ENCODE data around the gene CPEB3. TPM values are rescaled to one million over a fixed set of nuclear protein-coding genes. Genes with fewer than 3 reads are reported as not detected.

The CPEB3 gene
- polyA plus RNA-seq, 1 donor from 2014 or later = 2.5 TPM

DNA sequence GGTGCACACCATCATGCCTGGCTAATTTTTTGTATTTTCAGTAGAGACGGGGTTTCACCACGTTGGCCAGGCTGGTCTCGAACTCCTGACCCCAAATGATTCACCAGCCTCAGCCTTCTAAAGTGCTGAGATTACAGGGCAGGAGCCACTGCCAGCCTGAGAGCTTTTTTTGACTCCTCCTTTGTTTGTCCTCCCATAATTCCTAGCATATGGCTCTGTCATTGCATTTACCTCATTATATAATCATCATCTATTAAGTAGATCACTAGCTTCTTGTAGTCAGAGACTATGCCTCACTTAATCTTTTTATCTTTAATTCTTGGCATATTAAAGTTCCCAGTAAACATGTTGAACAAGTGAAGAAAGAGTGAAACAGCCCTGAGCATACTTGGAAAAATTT is 82.1 kb downstream of the CPEB3 start:
- Mint-ChIP-seq H3K4me1 (peaks cover 9 to 12% (median 12%) of the 10 kb centered on the region in 3 donors), H3K9me3 (no peaks in the 10 kb centered on the region), H3K4me3 (no peak overlapping the region), H3K27me3 (no peaks in the 10 kb centered on the region), H3K27ac (no peak overlapping the region), H3K36me3 (peaks cover 5% of the 10 kb centered on the region)

DNA sequence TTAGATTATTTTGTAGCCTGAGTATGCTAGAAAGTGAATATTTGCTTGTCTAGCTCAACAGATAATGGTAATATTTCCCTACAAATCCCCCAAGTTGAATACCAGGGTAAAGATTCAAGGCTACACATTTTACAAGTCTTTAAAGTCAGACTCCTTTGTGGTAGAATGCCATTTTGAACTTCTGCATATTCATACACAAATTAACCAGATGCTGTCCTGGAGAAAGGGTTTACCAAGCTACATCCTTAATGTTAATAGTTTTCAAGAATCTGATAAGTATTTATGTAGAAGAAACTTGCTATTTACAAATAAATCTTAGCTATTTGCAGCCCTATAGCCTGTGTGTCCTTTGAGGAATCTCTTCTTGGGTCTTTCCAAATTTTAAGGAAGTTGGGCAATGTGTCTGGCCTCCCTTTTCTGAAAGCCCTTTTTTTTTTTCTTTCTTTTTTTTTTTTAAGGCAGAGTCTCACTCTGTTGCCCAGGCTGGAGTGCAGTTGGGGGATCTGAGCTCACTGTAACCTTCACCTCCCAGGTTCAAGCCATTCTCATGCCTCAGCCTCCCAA is 82.6 kb downstream of the CPEB3 start:
- Mint-ChIP-seq H3K27ac (no peak overlapping the region), H3K36me3 (peaks cover 5% of the 10 kb centered on the region), H3K4me1 (peaks cover 9 to 12% (median 11%) of the 10 kb centered on the region in 3 donors), H3K9me3 (no peaks in the 10 kb centered on the region), H3K27me3 (no peaks in the 10 kb centered on the region), H3K4me3 (no peak overlapping the region)

DNA sequence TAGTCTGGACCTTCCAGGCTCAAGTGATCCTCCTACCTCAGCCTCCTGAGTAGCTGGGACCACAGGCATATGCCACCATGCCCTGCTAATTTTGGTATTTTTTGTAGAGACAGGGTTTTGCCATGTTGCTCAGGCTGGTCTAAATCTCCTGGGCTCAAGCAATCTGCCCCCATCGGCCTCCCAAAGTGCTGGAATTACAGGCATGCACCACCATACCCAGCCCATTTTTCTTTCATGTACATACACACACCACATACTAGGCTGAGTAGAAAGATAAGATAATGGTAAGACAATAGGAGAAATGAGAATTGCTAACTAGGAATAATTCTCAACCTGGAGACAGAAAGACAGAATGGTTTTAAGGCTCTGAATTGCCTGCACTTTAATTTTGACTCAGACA is 83.8 kb downstream of the CPEB3 start:
- no peaks in the 10 kb centered on the region for H3K27me3 Mint-ChIP-seq
- H3K9me3 Mint-ChIP-seq = no peaks in the 10 kb centered on the region
- H3K4me1 Mint-ChIP-seq = peaks cover 5 to 11% (median 9%) of the 10 kb centered on the region in 3 donors
- no peak overlapping the region for H3K4me3 Mint-ChIP-seq
- no peak overlapping the region for H3K27ac Mint-ChIP-seq
- peaks cover 5% of the 10 kb centered on the region for H3K36me3 Mint-ChIP-seq

DNA sequence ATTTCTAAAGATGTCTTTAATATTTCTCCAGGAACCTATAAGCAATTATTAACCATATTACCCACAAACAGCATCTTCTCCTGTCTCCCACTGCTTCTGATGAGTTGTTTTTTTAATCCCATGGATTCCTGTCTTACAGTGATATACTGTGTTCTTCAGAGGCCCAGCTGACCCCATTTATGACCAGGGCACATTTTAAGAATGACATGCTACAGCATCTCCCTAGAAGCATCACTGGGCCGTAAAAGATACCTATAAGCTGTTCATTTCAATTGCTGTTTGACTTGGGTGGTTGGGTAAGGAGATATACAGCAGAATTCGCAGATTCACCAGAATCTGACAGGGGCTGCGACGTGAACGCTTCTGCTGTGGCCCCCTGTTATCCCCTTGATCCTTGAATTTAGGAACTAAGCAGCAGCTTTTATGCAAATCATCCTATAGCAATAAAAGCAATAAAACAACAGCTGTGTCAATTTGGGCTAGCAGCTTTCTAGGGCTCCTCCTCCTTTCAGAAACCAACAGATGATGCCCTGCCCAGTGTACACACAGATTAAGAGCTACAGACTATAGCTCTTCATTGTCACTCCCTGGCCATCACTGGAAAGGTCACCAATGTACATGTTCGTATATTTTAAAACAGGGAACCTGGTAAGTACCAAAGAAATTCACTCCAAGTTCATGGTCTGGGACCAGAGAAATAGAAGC is 86.8 kb downstream of the CPEB3 start:
- Mint-ChIP-seq H3K27ac (no peak overlapping the region), H3K4me1 (peaks cover 3 to 6% (median 3%) of the 10 kb centered on the region in 3 donors)

DNA sequence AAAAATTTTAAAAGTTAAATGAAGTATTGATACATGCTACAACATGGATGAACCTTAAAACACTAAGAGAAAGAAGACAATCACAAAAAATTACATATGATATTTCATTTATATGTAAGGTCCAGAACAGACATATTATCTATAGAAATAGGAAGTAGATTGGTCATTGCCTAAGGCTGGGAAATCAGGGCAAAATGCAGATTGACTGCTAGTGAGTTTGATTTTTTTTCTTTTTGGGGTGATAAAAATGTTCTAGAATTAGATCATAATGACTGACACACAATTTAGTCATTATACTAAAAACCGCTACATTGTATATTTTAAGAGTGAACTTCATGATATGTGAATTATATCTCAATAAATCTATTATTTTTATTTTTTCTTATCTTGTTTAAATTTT is 88.3 kb downstream of the CPEB3 start:
- Mint-ChIP-seq H3K27me3 (no peaks in the 10 kb centered on the region), H3K9me3 (no peaks in the 10 kb centered on the region), H3K4me1 (peaks cover 0 to 7% (median 6%) of the 10 kb centered on the region in 3 donors), H3K4me3 (no peak overlapping the region), H3K36me3 (peaks cover 4% of the 10 kb centered on the region), H3K27ac (no peak overlapping the region)

More for the DNA sequence above, 86.8 kb downstream of the CPEB3 start:
- Mint-ChIP-seq H3K9me3 (no peaks in the 10 kb centered on the region), H3K36me3 (peaks cover 6% of the 10 kb centered on the region), H3K27me3 (no peaks in the 10 kb centered on the region), H3K4me3 (no peak overlapping the region)

DNA sequence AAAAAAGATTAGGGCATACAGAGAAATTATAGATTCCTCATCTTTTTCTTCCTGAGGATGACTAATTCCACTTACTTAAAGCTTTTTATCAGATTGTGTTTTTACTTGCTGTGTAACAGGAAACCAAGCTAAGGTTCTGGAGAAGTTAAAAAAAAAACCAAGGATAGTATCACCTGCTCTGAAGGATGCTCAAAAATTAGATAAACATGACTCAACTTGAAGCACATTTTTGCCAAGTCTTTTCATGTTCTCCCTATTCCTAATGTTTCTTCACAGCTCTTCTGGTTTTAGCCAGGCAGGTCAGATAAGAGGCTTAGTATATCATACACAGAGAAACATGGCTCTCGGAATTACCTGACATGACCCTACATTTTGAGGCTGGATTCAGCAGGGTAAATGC is 90.3 kb downstream of the CPEB3 start:
- Mint-ChIP-seq H3K4me1 (peaks cover 2 to 10% (median 9%) of the 10 kb centered on the region in 3 donors), H3K9me3 (no peaks in the 10 kb centered on the region), H3K27ac (peak overlapping the region in 1 of 3 donors; percentile 29), H3K36me3 (peaks cover 4% of the 10 kb centered on the region), H3K4me3 (no peak overlapping the region), H3K27me3 (no peaks in the 10 kb centered on the region)

DNA sequence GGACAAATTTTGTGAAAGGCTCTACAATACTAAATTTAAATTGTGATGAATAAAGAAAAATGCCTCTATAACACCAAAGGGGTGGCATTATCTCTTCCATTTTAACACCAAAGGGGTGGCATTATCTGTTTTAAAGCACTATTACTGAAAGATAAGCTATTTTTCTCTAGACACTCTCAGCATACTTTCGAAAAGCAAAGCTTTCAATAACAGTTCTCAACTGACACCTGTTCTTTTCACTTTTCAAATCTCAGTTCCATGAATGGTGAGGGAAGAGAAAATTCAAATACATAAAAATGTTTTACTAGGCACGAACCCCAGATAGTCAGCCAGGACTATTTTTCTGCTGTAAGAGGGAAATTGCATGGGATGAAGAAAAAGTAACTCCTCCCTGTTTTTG is 103.8 kb downstream of the CPEB3 start:
- Mint-ChIP-seq H3K4me3 (no peak overlapping the region), H3K9me3 (no peaks in the 10 kb centered on the region), H3K36me3 (peaks cover 5% of the 10 kb centered on the region), H3K27me3 (no peaks in the 10 kb centered on the region), H3K4me1 (peaks cover 1 to 7% (median 4%) of the 10 kb centered on the region in 3 donors), H3K27ac (no peak overlapping the region)

DNA sequence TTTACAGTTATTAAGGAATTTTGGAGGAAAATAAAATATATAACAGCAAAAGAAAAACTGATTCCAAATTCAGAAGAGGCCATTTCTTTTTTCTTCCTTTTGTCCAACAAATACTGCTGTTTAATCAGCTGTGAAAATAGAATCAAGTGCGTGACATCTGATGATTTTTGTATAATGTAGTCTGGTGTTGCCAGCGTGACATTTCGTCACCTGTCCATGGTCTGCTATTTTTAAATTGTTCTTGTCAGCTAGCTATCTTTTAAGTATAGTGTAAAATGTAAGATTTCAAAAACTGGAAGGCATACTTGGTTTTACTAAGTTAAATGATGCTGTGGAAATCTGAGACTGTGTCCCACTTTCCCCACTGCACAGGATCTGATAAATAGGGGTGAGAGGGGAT is 105.9 kb downstream of the CPEB3 start:
- Mint-ChIP-seq H3K4me3 (no peak overlapping the region), H3K27ac (no peak overlapping the region), H3K4me1 (peaks cover 10 to 16% (median 14%) of the 10 kb centered on the region in 3 donors), H3K27me3 (no peaks in the 10 kb centered on the region), H3K36me3 (peaks cover 3% of the 10 kb centered on the region), H3K9me3 (no peaks in the 10 kb centered on the region)

DNA sequence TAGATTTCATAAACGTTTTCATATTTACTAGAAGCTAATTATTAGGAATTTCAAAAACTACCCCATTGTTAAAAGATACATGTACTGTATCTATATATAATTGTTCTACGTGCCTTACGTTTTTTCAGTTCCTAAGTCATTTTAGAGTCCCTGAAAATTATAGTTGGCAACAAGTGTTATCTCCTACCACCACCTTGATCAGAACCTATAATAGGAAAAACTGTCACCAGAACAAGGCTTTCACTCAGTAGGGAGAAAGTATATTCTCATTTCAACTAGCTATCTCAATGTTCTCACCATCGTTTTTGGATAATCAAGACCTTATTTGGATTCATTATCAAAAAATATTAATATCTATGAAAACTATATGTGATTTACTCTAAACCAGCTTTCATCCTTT is 107.7 kb downstream of the CPEB3 start:
- H3K27ac Mint-ChIP-seq = no peak overlapping the region
- H3K36me3 Mint-ChIP-seq = peaks cover 13% of the 10 kb centered on the region
- H3K4me3 Mint-ChIP-seq = no peak overlapping the region
- H3K4me1 Mint-ChIP-seq = peaks cover 10 to 16% (median 14%) of the 10 kb centered on the region in 3 donors
- H3K9me3 Mint-ChIP-seq = no peaks in the 10 kb centered on the region
- H3K27me3 Mint-ChIP-seq = no peaks in the 10 kb centered on the region

DNA sequence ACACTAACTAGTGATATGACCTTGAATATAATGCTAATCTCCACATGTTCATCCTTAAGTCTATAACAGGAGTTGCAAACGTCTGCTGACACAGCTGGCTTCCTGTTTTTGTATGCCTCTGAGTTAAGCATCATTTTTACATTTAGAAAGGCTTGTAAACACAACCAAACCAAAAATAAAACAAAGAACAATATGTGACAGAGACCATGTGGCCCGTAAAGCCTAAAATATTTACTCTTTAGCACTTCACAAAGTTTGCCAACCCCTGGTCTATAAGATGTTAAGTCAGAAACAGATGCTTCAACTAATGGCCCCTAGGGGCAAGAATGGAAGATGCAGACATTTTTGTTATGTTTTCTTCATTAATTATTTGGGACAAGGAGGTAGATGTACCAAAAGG is 109.3 kb downstream of the CPEB3 start:
- no peaks in the 10 kb centered on the region for H3K9me3 Mint-ChIP-seq
- no peak overlapping the region for H3K27ac Mint-ChIP-seq

DNA sequence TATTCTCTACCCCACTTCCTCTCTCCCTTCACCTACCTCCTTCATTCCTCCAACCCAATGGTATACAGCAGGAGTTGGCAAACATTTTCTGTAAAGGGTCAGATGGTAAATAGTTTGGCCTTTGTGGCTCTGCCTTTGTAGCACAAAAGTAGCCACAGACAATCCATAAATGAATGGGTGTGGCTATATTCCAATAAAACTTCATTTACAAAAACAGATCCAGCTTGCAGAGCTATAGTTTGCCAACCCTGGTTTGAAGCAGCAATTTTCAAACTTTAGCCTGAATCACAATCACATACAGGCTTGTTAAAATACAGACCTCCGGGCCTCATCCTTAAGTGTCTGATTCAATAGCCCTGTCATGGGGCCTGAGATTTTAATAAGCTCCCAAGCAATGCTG is 110.5 kb downstream of the CPEB3 start:
- H3K9me3 Mint-ChIP-seq = no peaks in the 10 kb centered on the region
- H3K36me3 Mint-ChIP-seq = peaks cover 20% of the 10 kb centered on the region
- no peak overlapping the region for H3K4me3 Mint-ChIP-seq
- no peak overlapping the region for H3K27ac Mint-ChIP-seq
- peaks cover 6 to 14% (median 10%) of the 10 kb centered on the region in 3 donors for H3K4me1 Mint-ChIP-seq
- H3K27me3 Mint-ChIP-seq = no peaks in the 10 kb centered on the region

More for the DNA sequence above, 109.3 kb downstream of the CPEB3 start:
- Mint-ChIP-seq H3K4me3 (no peak overlapping the region), H3K27me3 (no peaks in the 10 kb centered on the region), H3K36me3 (peaks cover 17% of the 10 kb centered on the region), H3K4me1 (peaks cover 6 to 14% (median 10%) of the 10 kb centered on the region in 3 donors)

DNA sequence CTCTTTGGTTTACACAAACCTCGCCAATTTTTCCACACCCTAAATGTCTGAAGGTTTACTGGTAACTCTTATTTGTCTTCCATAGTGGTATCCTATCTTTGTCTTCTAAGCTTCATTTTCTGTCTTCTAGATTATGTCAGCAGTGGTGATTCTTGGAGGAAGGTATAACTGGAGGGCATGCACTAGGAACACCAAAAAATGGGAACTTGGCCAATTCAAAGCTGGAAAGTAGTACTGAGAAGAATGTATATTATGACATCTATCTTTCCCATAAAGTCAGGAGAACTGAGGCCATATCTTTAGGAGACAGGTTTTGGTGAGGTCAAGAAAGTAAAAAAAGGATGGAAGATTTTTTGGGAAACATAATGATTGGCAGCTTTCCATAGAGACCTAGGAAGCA is 113.3 kb downstream of the CPEB3 start:
- peak overlapping the region in 1 of 3 donors; percentile 0 for H3K27ac Mint-ChIP-seq
- no peak overlapping the region for H3K4me3 Mint-ChIP-seq
- peaks cover 31% of the 10 kb centered on the region for H3K36me3 Mint-ChIP-seq
- no peaks in the 10 kb centered on the region for H3K9me3 Mint-ChIP-seq
- H3K4me1 Mint-ChIP-seq = peaks cover 6 to 14% (median 10%) of the 10 kb centered on the region in 3 donors
- H3K27me3 Mint-ChIP-seq = no peaks in the 10 kb centered on the region

DNA sequence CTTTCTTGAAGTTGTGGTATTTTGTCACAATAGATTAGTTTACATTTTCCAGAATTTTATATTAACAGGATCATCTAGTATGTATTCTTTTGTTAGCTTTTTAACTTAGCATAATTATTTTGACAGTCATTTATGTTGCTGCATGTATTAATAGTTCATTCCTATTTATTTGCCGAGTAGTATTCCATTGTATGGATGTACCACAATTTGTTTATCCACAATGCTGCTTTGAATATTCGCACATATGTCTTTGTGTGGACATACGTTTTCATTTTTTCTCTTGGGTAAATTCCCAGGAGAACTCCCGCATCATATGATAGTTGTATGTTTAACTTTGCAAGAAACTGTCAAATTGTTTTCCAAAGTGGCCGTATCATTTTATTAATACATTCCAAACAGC is 115.7 kb downstream of the CPEB3 start:
- peaks cover 36% of the 10 kb centered on the region for H3K36me3 Mint-ChIP-seq
- peak overlapping the region in 1 of 3 donors; percentile 16 for H3K27ac Mint-ChIP-seq
- H3K4me3 Mint-ChIP-seq = no peak overlapping the region
- no peaks in the 10 kb centered on the region for H3K27me3 Mint-ChIP-seq
- H3K4me1 Mint-ChIP-seq = peaks cover 0 to 2% (median 0%) of the 10 kb centered on the region in 3 donors
- no peaks in the 10 kb centered on the region for H3K9me3 Mint-ChIP-seq

DNA sequence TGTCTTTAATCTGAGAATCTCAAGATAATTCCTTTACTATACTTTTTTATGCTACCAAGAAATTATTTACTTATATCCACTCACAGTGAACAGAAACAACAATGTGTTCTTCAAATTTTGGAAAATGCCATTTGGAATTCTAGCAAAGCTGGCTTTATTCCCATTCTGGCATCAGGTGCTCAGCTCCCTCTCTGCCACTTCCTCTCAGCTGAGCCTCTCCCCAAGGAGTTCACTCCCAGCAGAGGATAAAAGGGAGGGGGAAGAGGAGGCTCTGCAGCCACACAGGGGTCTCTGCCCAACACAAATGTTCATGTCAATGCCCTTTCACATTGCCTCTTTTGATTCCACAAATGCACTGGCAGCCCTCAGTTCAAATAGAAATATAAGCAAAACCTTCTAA is 116.9 kb downstream of the CPEB3 start:
- Mint-ChIP-seq H3K27ac (no peak overlapping the region), H3K9me3 (peaks cover 3 to 6% (median 3%) of the 10 kb centered on the region in 3 donors), H3K4me3 (no peak overlapping the region), H3K4me1 (peaks cover 0 to 2% (median 0%) of the 10 kb centered on the region in 3 donors), H3K36me3 (peaks cover 38% of the 10 kb centered on the region), H3K27me3 (no peaks in the 10 kb centered on the region)

DNA sequence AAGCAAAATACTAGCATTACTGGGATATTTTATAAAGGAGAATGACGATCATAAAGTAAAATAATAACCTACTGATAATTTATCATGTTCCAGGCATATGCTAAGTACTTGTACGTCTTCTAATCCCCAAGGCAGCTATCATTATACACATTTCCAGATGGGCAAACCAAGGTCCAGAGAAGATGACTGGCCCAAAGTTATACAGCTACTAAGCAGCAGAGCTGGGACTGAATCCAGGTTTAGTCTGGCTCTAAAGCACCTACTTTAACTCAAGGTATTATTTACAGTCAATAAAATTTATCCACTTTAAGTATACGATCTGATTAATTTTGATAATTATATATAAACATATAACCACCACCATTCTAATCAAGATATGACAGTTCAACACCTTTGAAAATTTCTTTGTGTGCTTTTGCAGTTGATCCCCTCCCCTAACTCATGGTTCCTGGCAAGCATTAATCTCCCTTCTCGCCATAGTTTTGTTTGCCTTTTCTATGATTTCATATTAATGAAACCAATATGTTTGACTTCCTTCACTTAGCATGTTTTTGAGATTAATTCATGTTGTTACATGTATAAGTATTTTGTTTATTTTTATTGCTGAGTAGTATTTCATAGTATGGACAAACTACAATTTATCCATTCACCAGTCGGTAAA is 126.7 kb downstream of the CPEB3 start:
- Mint-ChIP-seq H3K4me1 (peaks cover 1 to 5% (median 1%) of the 10 kb centered on the region in 3 donors), H3K27me3 (no peaks in the 10 kb centered on the region), H3K4me3 (no peak overlapping the region), H3K27ac (no peak overlapping the region), H3K9me3 (peaks cover 0 to 12% (median 5%) of the 10 kb centered on the region in 3 donors), H3K36me3 (peaks cover 13% of the 10 kb centered on the region)
